Muscle of arm (tissue), 14 donors: Measurements from ENCODE around the gene SHANK3. TPM values are rescaled to one million over a fixed set of nuclear protein-coding genes. Genes with fewer than 3 reads are reported as not detected.
A peak's percentile ranks its signal among the peaks of the same experiment; 100 is the strongest.
"Not testable (repeated sequence)": the region's sequence is repeated elsewhere in the genome, so short reads cannot be mapped to it uniquely, and the experiment has no call there.

Source experiments
- DNase-seq: peaks from one replicate; pipeline ENCODE4 v3.0.0-alpha.2; 2013
- long read RNA-seq, 11 donors: transcript quantifications; one replicate each; lab custom pipeline, GENCODE V29; 2026
- polyA plus RNA-seq, 12 donors: library from polyadenylated mRNA; unstranded; fragments of 120-200 nt; gene quantifications; one replicate each; pipeline ENCODE4 v1.2.1, GENCODE V29; 2013; ENCODE audit not compliant: insufficient read length in 12 of 12

SHANK3 gene
- polyA plus RNA-seq = 10 to 100 TPM in 11 of 12 donors, not detected in 1; 10.7 to 26.1 (median 14.6) TPM
- long read RNA-seq, donor 1 = 0 reads
- long read RNA-seq, donor 2 = 0 reads
- long read RNA-seq, donor 3 = 0 reads
- long read RNA-seq, donor 4 = 0 reads
- long read RNA-seq, donor 5 = 0 reads
- long read RNA-seq, donor 6 = 0 reads
- long read RNA-seq, donor 7 = 0 reads
- long read RNA-seq, donor 8 = 0 reads
- long read RNA-seq, donor 9 = 0 reads
- long read RNA-seq, donor 10 = 0 reads
- long read RNA-seq, donor 11 = 0 reads

- DNase-seq = no peak
Measured at GRCh38 chr22:50672471-50673230, at the start of gene SHANK3. Gene SHANK3 (plus strand): TSS chr22:50672823.

- no peak for DNase-seq
Measured at GRCh38 chr22:50624347-50625130, 48.1 kb upstream of the SHANK3 start.

DNA sequence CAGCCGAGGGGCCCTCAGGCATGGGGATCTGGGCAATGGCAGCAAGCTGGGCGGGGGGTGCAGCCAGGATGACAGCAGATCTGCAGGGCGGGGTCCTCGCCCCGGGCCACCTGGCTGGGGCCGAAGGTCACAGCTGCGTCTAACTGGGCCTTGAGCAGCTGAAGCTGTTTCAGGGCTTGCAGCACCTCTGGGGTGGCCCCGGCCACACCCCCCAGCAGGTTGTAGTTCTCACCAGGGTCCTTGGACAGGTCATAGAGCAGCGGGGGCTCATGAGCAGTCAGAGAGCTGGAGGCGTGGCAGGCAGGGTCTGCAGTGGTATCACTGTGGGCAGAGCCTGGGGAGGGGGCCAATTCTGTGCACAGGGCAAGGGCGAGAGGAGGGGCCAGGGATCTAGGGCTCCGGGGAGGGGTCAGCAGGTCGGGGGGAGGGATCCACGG, 47.5 kb upstream of the SHANK3 start:
- DNase-seq = no peak

DNA sequence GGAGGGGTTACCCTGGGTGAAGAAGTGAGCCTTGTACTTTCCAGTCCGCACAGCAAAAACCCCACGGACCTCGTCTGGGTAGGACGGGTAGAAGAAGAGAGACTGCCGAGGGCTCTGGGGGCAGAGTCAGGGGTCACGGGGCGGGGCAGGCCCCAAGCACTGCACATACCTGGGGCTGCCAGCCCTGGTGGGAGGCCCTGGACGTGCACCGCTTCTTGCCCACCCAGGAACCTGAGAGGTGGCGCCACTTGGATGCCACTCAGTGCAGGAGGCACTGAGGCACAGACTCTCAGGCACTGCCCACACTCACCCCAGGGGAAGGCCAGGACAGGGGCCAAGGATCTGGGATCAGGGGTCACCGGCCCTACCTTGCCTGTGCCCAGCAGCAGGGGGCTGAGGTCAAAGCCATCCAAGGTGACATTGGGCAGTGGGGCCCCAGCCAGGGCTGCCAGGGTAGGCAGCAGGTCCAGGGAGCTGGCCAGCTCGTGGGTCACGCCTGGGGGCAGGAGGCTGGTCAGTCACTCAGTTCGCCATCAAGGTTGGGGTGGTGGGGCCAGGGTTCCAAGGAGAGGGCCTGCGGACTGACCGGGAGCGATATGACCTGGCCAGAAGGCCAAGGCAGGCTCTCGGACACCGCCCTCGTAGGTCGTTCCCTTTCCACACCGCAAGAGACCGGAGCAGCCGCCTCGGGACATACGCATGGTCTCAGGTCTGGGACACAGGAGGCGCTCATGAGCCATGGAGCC, 46.9 kb upstream of the SHANK3 start:
- DNase-seq = no peak

DNA sequence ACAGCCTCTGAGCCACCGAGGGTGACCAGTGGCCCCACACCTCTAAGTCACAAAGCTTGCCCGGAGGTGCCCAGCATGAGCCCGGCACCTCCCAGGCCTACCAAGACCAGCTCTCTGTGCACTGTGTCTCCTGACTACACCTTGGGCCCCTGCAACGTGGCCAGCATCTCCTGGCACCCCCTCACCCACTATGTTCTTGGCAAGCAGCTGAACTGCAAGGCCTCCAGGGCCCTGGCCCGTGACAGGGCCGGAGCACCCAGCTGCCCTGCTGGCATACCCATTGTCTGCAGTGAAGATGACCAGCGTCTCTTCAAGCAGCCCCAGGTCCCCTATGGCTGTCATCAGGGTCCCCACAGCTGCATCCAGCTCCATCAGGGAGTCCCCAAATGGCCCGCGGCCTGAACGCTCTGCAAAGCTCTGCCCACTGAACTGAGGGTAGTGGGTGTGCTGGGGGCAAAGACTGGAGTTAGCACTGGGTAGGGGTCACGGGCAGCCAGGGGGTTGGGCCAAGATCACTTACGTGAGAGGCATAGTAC, 46.2 kb upstream of the SHANK3 start:
- no peak for DNase-seq

GRCh38 chr22:50626850-50627641, 45.6 kb upstream of the SHANK3 start:
- no peak for DNase-seq

DNA sequence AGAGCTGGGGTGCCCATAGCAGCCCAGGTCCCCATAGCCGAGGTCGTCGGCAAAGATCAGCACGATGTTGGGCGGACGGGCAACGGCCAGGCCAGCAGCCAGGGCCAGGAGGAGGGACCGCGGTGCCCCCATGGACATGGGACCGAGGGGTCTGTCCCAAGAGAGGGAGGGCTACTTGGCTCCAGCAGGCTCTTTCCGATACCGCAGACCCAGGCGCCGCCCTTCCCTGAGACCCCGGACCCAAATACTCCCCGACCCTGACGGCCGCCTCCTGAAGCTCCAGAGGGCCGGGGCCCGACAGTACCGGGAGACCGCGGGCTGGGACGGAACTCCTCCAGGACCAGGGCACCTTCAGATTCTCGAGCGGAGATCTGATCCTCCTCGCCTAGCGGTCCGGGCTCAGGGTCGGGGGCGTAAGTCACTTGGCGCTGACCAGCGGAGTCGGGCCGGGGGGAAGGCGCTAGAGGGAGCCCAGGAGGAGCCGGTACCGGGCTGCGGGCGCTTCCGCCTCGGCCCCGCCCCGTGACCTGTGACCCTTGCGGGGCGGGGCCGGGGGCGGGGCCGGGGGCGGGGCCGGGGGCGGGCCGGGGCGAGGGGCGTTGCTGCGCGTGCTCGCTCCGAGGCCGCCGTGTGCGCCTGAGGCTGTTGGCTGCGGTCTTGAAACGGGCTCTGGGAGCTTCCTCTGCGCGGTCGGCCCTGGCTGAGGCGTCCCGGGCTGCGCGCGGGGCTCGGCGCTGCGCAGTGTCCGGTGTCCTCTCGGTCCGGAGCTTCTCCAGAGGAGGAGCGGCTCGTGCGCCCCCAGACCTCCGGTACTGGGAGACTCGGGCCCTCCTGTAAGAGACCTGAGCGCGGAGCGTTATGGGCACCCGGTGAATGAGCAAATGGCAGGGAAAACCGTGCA, 44.7 kb upstream of the SHANK3 start, which contains the start of gene ARSA:
Gene ARSA, minus strand, starts transcription at position 511 of the 901 bp plus-strand sequence. Its CDS starts 373 bp downstream, at position 138.
- peak; percentile 81 for DNase-seq

DNA sequence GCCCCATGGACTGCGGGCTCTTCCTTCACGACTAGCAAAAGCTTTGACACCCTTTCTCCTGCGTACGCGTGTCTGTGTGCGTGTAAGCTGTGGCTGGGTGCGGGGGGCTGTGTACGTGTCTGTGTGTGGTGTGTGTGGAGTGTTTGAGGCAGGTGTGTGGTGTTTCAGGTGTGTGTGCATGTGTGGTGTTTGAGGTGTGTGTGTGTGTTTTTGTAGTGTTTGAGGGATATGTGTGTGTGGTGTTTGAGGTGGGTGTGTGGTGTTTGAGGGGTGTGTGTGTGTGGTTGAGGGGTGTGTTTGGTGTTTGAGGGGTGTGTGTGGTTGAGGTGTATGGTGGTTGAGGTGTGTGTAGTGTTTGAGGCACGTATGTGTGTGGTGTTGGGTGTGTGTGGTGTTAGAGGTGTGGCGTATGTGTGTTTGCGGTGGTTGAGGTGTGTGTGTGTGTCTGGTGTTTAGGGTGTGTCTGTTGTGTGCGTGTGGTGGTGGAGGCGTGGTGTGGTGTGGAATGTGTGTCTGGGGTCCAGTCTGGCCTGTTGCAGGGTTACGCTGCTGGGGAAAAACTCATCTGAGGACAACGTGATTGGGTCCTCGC, 44.0 kb upstream of the SHANK3 start:
- DNase-seq = no peak

DNA sequence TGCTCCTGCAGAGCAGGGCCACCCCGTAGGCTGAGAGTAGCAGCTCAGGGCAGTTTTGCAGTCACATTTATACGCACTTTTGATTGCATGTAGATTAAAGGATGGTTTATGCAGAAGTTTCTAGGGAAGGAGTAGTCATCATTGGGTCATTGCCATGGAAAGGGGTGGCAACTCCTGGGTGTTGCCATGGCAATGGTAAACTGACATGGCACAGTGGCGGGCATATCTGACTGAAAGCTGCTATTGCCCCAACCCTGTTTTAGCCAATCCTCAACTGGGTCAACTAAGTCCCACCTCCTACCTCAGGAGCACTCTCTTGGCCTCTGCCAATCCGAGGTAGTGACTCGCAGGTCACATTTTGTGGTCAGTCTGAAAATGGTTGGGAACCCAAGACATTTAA, 42.2 kb upstream of the SHANK3 start:
- DNase-seq = no peak

- DNase-seq = no peak
Measured at GRCh38 chr22:50633086-50633485, 39.5 kb upstream of the SHANK3 start.

DNA sequence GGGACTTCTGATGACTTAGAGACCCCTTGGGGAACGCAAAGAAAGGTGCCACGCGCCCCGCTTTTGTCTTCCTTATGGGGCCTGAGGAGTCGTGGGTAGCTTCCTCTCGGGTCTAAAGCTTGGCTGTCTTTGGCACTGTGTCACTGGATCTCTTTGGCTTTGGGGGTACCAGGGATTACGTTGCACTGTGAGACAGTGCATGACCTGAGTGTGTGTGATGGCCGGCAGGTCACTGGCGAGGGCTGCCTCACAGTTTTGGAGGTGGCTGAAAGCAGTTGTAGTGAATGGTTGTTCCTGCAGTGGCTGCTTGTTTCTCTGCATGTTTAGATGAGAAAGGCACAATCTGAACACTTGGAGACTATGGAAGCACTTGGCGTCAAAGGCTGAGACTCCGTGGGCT, 38.9 kb upstream of the SHANK3 start:
- no peak for DNase-seq

GRCh38 chr22:50635591-50635990, 37.0 kb upstream of the SHANK3 start:
- no peak for DNase-seq

GRCh38 chr22:50640296-50640695, 32.3 kb upstream of the SHANK3 start:
- DNase-seq = not testable (repeated sequence)

DNA sequence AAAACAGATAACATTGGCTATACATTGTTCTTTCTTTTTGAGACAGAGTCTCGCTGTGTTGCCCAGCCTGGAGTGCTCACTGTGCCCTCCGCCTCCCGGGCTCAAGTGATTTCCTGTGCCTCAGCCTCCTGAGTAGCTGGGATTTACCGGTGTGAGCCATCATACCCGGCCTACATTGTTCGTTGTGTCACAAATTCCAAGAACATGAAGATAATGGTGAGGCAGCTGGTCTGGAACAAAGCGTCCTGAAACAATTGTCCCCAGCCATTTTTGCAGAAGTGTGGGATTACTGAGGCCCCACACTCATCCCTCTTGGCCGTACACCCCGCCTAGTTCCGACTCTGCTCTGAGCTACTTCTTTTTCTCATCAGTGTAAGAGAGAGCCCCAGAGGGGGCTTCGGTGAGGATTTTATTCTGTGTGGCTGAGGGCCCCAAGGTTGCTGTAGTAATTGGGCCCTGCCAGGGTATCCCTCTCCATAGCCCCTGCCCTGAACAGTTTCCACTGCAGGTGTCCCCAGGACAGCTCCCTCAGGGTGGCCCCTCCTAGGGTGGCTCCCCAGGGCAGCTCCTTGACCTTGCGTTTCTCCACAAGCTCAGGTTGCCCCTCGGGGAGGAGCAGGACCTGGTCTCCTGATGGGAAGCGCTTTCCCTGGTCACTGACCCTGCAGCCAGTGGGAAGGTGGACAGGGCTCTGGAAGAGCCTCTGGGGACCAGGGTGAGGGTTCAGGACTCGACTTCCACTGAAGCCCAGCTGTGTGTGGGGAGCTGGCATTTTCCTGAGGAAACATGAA, 31.6 kb upstream of the SHANK3 start:
- no peak for DNase-seq

GRCh38 chr22:50641696-50642607, 30.7 kb upstream of the SHANK3 start:
- no peak for DNase-seq

- not testable (repeated sequence) for DNase-seq
Measured at GRCh38 chr22:50643021-50643820, 29.4 kb upstream of the SHANK3 start.
